ENCODE data around the gene KCNQ1. TPM values are rescaled to one million over a fixed set of nuclear protein-coding genes. Genes with fewer than 3 reads are reported as not detected.

Gene KCNQ1
- total RNA-seq, 5 donors from 2014 or later (not counting 1 experiment from before 2014, with no cell fraction given), result 20.9 to 32.9 (median 24.0) TPM

DNA sequence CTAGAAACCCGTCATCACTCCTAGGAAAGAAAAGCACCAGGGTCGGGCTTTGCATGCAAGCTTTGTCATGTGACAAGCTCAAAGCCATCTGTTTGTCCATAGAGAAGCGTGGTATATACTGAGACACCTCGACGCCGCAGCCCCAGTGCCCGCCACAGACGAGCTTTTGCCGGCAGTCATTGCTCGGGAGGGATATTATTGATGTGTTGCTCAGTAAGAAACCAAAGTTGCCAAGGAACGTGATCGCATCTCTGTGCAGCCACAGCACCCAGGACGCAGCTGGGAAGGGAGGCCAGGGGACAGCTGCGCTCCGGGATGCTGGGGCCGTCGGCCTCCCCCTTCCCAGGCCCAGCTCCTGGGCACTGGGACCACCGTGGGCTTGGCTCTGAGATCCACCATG is 344.5 kb downstream of the KCNQ1 start:
- Mint-ChIP-seq H3K27me3 (peaks cover 0 to 3% of the 10 kb centered on the region in 2 donors), H3K27ac (no peak overlapping the region), H3K9me3 (no peaks in the 10 kb centered on the region), H3K4me1 (peaks cover 0 to 3% (median 0%) of the 10 kb centered on the region in 3 donors), H3K4me3 (peak overlapping the region in 1 of 3 donors; percentile 17), H3K36me3 (peaks cover 10% of the 10 kb centered on the region)
- Histone ChIP-seq H3K4me1 (ENCODE audit: control insufficient read depth in 1 of 2, extremely low read depth in 1 of 2, insufficient read depth in 2 of 2, low read length in 2 of 2) (peaks cover 0 to 13% of the 10 kb centered on the region in 2 experiments), H3K4me3 (ENCODE audit: control insufficient read depth in 1 of 2, extremely low read depth in 1 of 2, low read length in 1 of 2) (no peak overlapping the region), H3K9me3 (no peaks in the 10 kb centered on the region), H3K36me3 (ENCODE audit: control insufficient read depth in 2 of 2, extremely low read depth in 1 of 2, insufficient read depth in 1 of 2, low read length in 1 of 2) (no peaks in the 10 kb centered on the region), H3K27me3 (replicated peaks in 1 of 2; ENCODE audit: control insufficient read depth in 2 of 2, extremely low read depth in 1 of 2, insufficient read depth in 2 of 2, low read length in 1 of 2) (peaks cover 0 to 22% of the 10 kb centered on the region in 2 experiments), H3K27ac (ENCODE audit: low read length) (no peak overlapping the region)
- ChIA-PET POLR2A (no interaction called here), CTCF (no interaction called here)
- DNase-seq, result peak in 3 of 35 experiments; percentile 1 to 17 (median 4)
- ATAC-seq (replicated peaks in 1 of 4), result no peak
- 89% methylated on average over 16 of the region's 18 CpGs for WGBS (ENCODE audit: insufficient coverage)

DNA sequence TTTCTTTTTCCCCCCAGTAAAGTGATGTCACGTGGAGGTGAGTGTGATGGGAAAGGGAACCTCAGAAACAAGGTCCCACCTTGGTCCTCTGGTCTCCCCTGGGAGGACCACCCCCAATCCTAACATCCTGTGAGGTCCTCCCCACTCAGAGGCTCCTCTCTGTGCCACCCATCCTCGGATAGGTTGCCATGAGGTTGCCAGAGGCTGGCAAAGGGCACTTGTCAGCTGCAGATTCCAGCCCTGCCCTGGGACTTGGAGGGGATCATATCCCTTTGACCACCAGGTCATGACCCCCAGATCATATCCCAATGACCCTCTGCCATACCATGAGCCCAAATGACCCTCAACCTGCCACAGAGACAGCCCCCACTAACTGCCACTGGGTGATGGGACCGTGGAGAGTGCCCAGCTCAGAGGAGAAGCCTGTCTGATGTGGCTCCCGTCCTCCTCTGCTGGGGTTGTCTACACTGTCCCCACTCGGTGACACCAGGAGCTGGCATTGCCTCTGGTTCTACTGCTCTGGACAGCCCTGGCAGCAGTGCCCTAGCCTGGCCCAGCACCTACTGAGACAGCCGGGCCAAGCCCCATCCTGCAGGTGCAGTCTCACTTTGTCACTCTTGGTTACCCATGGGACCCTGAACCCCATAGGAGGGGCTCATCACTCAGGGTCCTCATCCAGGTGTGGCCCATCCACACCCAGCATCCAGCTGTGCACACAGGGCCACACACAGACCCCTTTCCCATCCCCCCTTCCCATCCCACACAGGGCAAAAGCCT is 345.2 kb downstream of the KCNQ1 start:
- no peaks in the 10 kb centered on the region for H3K36me3 ChIP-seq (ENCODE audit: control insufficient read depth in 2 of 2, extremely low read depth in 1 of 2, insufficient read depth in 1 of 2, low read length in 1 of 2)
- peaks cover 0 to 13% of the 10 kb centered on the region in 2 experiments for H3K4me1 ChIP-seq (ENCODE audit: control insufficient read depth in 1 of 2, extremely low read depth in 1 of 2, insufficient read depth in 2 of 2, low read length in 2 of 2)
- H3K27ac ChIP-seq (ENCODE audit: low read length), result no peak overlapping the region
- CTCF ChIA-PET, result no interaction called here
- DNase-seq (peak in 5 of 35 experiments; percentile 0 to 13 (median 2)), ATAC-seq (replicated peaks in 1 of 4) (no peak)
- H3K27me3 ChIP-seq (replicated peaks in 1 of 2; ENCODE audit: control insufficient read depth in 2 of 2, extremely low read depth in 1 of 2, insufficient read depth in 2 of 2, low read length in 1 of 2), result peaks cover 0 to 22% of the 10 kb centered on the region in 2 experiments
- Mint-ChIP-seq H3K4me3 (peak overlapping the region in 1 of 3 donors; percentile 76), H3K27ac (no peak overlapping the region), H3K36me3 (peaks cover 10% of the 10 kb centered on the region), H3K9me3 (no peaks in the 10 kb centered on the region), H3K4me1 (peaks cover 0 to 3% (median 0%) of the 10 kb centered on the region in 3 donors), H3K27me3 (peaks cover 0 to 3% of the 10 kb centered on the region in 2 donors)
- WGBS (ENCODE audit: insufficient coverage), result 87% methylated on average over 4 of the region's 6 CpGs
- POLR2A ChIA-PET, result no interaction called here
- H3K4me3 ChIP-seq (ENCODE audit: control insufficient read depth in 1 of 2, extremely low read depth in 1 of 2, low read length in 1 of 2), result no peak overlapping the region
- no peaks in the 10 kb centered on the region for H3K9me3 ChIP-seq

DNA sequence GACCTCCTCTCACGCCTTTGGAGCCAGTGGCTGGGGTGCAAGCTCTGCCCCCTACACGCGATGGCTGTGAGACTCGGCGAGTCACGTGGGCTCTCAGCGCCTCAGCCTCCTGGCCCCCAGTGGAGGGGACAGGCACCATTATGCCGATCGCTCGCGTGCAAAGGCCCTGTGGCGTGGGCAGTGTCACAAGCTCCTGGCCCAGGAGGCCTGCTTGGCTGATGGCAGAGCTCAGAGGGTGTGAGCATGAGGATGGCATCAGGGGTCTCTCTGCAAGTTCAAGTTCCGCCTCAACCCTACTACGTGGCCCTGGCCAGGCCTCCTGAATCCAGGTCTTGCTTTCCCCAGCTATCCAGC is 345.7 kb downstream of the KCNQ1 start:
- POLR2A ChIA-PET, result no interaction called here
- ATAC-seq (replicated peaks in 1 of 4), result no peak
- Mint-ChIP-seq H3K27me3 (peaks cover 0 to 3% of the 10 kb centered on the region in 2 donors), H3K4me3 (peak overlapping the region; percentile 31 to 76 (median 39)), H3K9me3 (no peaks in the 10 kb centered on the region), H3K4me1 (peaks cover 0 to 3% (median 0%) of the 10 kb centered on the region in 3 donors), H3K36me3 (peaks cover 10% of the 10 kb centered on the region), H3K27ac (no peak overlapping the region)
- Histone ChIP-seq H3K9me3 (no peaks in the 10 kb centered on the region), H3K36me3 (ENCODE audit: control insufficient read depth in 2 of 2, extremely low read depth in 1 of 2, insufficient read depth in 1 of 2, low read length in 1 of 2) (no peaks in the 10 kb centered on the region), H3K4me1 (ENCODE audit: control insufficient read depth in 1 of 2, extremely low read depth in 1 of 2, insufficient read depth in 2 of 2, low read length in 2 of 2) (peaks cover 0 to 13% of the 10 kb centered on the region in 2 experiments), H3K27ac (ENCODE audit: low read length) (no peak overlapping the region), H3K4me3 (ENCODE audit: control insufficient read depth in 1 of 2, extremely low read depth in 1 of 2, low read length in 1 of 2) (no peak overlapping the region), H3K27me3 (replicated peaks in 1 of 2; ENCODE audit: control insufficient read depth in 2 of 2, extremely low read depth in 1 of 2, insufficient read depth in 2 of 2, low read length in 1 of 2) (peaks cover 0 to 22% of the 10 kb centered on the region in 2 experiments)
- peak in 4 of 35 experiments; percentile 1 to 21 (median 6) for DNase-seq
- 94% methylated on average over 9 of the region's 14 CpGs for WGBS (ENCODE audit: insufficient coverage)
- CTCF ChIA-PET, result no interaction called here

DNA sequence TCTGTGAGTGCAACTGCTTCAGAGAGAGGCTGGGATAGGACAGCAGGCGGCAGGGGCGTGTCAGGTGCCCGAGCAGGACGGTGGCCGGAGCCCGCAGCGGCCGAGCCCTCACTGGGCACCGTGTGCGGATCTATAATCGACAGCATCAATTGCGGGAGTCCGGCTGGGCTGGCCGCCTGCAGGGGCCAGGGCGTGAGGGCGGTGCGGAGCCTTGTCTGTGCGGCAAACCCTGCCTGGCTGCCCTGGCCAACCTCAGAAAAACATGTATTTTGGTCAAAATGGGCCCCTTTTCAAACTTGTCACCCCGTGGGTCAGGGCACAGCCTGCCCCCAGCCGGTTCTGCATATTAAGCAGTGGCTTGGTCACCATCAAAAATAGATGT is 346.3 kb downstream of the KCNQ1 start:
- Histone ChIP-seq H3K27ac (ENCODE audit: low read length) (no peak overlapping the region), H3K9me3 (no peaks in the 10 kb centered on the region), H3K4me1 (ENCODE audit: control insufficient read depth in 1 of 2, extremely low read depth in 1 of 2, insufficient read depth in 2 of 2, low read length in 2 of 2) (peaks cover 0 to 13% of the 10 kb centered on the region in 2 experiments), H3K4me3 (ENCODE audit: control insufficient read depth in 1 of 2, extremely low read depth in 1 of 2, low read length in 1 of 2) (peak overlapping the region; percentile 29 to 66), H3K27me3 (replicated peaks in 1 of 2; ENCODE audit: control insufficient read depth in 2 of 2, extremely low read depth in 1 of 2, insufficient read depth in 2 of 2, low read length in 1 of 2) (peaks cover 0 to 22% of the 10 kb centered on the region in 2 experiments), H3K36me3 (ENCODE audit: control insufficient read depth in 2 of 2, extremely low read depth in 1 of 2, insufficient read depth in 1 of 2, low read length in 1 of 2) (no peaks in the 10 kb centered on the region)
- Mint-ChIP-seq H3K4me3 (peak overlapping the region; percentile 31 to 76 (median 62)), H3K9me3 (no peaks in the 10 kb centered on the region), H3K36me3 (peaks cover 12% of the 10 kb centered on the region), H3K27ac (no peak overlapping the region), H3K4me1 (peaks cover 0 to 3% (median 0%) of the 10 kb centered on the region in 3 donors), H3K27me3 (peaks cover 0 to 3% of the 10 kb centered on the region in 2 donors)
- ChIA-PET CTCF (no interaction called here), POLR2A (no interaction called here)
- ATAC-seq (replicated peaks in 1 of 4) (no peak), DNase-seq (peak in 3 of 35 experiments; percentile 0 to 3 (median 0))
- WGBS (ENCODE audit: insufficient coverage), result 87% methylated on average over 20 of the region's 20 CpGs

DNA sequence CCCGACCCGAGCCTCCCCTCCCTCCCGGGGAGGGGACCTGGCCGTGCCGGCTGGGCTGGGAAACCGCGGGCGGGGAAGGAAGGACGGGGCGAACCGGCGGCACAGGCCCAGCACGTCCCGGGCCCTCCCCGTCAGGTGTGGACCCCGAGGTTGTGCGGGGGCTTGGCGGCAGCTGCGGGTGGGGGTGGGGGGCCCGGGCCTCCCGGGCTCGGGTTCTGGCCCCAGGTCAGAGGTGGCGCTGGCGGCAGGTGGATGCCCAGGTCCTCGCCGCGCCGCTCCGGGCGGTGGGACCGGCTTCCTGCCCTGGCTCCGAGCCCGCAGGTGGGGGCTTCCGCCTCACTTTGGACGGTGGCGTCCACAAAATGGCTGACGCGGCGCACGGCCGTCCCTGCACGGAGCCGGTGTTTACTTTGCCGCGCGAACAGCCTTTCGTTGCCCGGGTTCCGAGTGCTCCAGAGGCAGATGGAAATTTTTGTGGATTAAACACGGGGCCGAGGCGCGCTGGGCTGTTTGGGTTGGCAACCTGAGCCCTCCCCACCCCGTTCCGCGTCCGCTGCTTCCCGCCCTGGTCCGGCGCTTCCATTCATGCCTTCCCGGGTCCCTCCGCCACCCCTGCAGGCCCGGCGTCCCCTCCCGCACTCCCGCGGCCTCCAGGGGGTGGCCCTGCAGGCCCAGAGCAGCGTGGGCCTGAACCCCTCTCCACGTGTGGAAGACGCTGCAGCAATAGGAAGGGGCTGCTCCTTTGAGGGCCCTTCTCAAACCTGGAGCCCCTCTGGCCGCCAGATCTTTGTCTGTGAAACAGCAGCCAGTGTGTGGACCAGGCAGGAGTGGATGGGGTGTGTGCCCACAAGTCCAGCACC is 346.9 kb downstream of the KCNQ1 start:
- POLR2A ChIA-PET, result no interaction called here

More for the DNA sequence above, 346.9 kb downstream of the KCNQ1 start:
- WGBS (ENCODE audit: insufficient coverage), result 26% methylated on average over 64 of the region's 71 CpGs
- H3K27me3 ChIP-seq (replicated peaks in 1 of 2; ENCODE audit: control insufficient read depth in 2 of 2, extremely low read depth in 1 of 2, insufficient read depth in 2 of 2, low read length in 1 of 2), result peaks cover 0 to 22% of the 10 kb centered on the region in 2 experiments
- no peak overlapping the region for H3K27ac ChIP-seq (ENCODE audit: low read length)
- Mint-ChIP-seq H3K9me3 (no peaks in the 10 kb centered on the region), H3K27ac (peak overlapping the region in 1 of 2 donors; percentile 48), H3K27me3 (peaks cover 0 to 3% of the 10 kb centered on the region in 2 donors), H3K36me3 (peaks cover 6% of the 10 kb centered on the region), H3K4me3 (peak overlapping the region; percentile 64 to 76 (median 72)), H3K4me1 (peaks cover 0 to 3% (median 0%) of the 10 kb centered on the region in 3 donors)
- no peaks in the 10 kb centered on the region for H3K9me3 ChIP-seq
- CTCF ChIA-PET, result no interaction called here
- peak overlapping the region; percentile 56 to 66 for H3K4me3 ChIP-seq (ENCODE audit: control insufficient read depth in 1 of 2, extremely low read depth in 1 of 2, low read length in 1 of 2)
- H3K36me3 ChIP-seq (ENCODE audit: control insufficient read depth in 2 of 2, extremely low read depth in 1 of 2, insufficient read depth in 1 of 2, low read length in 1 of 2), result no peaks in the 10 kb centered on the region
- DNase-seq (peak in 25 of 35 experiments; percentile 5 to 61 (median 29)), ATAC-seq (replicated peaks in 1 of 4) (peak; percentile 51 to 92 (median 84))
- peaks cover 0 to 13% of the 10 kb centered on the region in 2 experiments for H3K4me1 ChIP-seq (ENCODE audit: control insufficient read depth in 1 of 2, extremely low read depth in 1 of 2, insufficient read depth in 2 of 2, low read length in 2 of 2)

Data from T-cell (primary cell).